ENCODE data around the gene ZBTB12.

GRCh38 chr6:31906122-31906521, 4.2 kb upstream of the ZBTB12 start:
- TF ChIP-seq CTCF (tag by site-specific recombination; IDR thresholded peaks at IDR 0.05) (no peak), ZNF366 (tag by site-specific recombination; conservative IDR thresholded peaks at IDR 0.05) (no peak), ZNF521 (tag by site-specific recombination; IDR thresholded peaks at IDR 0.05) (no peak), HIC1 (tag by site-specific recombination; IDR thresholded peaks at IDR 0.05) (no peak), ZBTB44 (tag by site-specific recombination; IDR thresholded peaks at IDR 0.05) (no peak), YY1 (tag by site-specific recombination; IDR thresholded peaks at IDR 0.05) (no peak), ZNF202 (tag by site-specific recombination; IDR thresholded peaks at IDR 0.05; ENCODE audit: borderline replicate concordance) (no peak), ZBTB11 (tag by site-specific recombination; conservative IDR thresholded peaks at IDR 0.05; ENCODE audit: low read depth) (no peak)
- TF ChIP-seq, protein P1, sequence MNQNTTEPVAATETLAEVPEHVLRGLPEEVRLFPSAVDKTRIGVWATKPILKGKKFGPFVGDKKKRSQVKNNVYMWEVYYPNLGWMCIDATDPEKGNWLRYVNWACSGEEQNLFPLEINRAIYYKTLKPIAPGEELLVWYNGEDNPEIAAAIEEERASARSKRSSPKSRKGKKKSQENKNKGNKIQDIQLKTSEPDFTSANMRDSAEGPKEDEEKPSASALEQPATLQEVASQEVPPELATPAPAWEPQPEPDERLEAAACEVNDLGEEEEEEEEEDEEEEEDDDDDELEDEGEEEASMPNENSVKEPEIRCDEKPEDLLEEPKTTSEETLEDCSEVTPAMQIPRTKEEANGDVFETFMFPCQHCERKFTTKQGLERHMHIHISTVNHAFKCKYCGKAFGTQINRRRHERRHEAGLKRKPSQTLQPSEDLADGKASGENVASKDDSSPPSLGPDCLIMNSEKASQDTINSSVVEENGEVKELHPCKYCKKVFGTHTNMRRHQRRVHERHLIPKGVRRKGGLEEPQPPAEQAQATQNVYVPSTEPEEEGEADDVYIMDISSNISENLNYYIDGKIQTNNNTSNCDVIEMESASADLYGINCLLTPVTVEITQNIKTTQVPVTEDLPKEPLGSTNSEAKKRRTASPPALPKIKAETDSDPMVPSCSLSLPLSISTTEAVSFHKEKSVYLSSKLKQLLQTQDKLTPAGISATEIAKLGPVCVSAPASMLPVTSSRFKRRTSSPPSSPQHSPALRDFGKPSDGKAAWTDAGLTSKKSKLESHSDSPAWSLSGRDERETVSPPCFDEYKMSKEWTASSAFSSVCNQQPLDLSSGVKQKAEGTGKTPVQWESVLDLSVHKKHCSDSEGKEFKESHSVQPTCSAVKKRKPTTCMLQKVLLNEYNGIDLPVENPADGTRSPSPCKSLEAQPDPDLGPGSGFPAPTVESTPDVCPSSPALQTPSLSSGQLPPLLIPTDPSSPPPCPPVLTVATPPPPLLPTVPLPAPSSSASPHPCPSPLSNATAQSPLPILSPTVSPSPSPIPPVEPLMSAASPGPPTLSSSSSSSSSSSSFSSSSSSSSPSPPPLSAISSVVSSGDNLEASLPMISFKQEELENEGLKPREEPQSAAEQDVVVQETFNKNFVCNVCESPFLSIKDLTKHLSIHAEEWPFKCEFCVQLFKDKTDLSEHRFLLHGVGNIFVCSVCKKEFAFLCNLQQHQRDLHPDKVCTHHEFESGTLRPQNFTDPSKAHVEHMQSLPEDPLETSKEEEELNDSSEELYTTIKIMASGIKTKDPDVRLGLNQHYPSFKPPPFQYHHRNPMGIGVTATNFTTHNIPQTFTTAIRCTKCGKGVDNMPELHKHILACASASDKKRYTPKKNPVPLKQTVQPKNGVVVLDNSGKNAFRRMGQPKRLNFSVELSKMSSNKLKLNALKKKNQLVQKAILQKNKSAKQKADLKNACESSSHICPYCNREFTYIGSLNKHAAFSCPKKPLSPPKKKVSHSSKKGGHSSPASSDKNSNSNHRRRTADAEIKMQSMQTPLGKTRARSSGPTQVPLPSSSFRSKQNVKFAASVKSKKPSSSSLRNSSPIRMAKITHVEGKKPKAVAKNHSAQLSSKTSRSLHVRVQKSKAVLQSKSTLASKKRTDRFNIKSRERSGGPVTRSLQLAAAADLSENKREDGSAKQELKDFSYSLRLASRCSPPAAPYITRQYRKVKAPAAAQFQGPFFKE (tag by site-specific recombination; IDR thresholded peaks at IDR 0.05; ENCODE audit: borderline replicate concordance), result no peak
- TF ChIP-seq, protein P2, sequence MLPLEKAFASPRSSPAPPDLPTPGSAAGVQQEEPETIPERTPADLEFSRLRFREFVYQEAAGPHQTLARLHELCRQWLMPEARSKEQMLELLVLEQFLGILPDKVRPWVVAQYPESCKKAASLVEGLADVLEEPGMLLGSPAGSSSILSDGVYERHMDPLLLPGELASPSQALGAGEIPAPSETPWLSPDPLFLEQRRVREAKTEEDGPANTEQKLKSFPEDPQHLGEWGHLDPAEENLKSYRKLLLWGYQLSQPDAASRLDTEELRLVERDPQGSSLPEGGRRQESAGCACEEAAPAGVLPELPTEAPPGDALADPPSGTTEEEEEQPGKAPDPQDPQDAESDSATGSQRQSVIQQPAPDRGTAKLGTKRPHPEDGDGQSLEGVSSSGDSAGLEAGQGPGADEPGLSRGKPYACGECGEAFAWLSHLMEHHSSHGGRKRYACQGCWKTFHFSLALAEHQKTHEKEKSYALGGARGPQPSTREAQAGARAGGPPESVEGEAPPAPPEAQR (tag by site-specific recombination; IDR thresholded peaks at IDR 0.05), result no peak
- TF ChIP-seq, protein P3, sequence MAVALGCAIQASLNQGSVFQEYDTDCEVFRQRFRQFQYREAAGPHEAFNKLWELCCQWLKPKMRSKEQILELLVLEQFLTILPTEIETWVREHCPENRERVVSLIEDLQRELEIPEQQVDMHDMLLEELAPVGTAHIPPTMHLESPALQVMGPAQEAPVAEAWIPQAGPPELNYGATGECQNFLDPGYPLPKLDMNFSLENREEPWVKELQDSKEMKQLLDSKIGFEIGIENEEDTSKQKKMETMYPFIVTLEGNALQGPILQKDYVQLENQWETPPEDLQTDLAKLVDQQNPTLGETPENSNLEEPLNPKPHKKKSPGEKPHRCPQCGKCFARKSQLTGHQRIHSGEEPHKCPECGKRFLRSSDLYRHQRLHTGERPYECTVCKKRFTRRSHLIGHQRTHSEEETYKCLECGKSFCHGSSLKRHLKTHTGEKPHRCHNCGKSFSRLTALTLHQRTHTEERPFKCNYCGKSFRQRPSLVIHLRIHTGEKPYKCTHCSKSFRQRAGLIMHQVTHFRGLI (tag by site-specific recombination; IDR thresholded peaks at IDR 0.05), result no peak
